A549 (cell line): Measurements from ENCODE around the gene LYZL6. TPM values are rescaled to one million over a fixed set of nuclear protein-coding genes. Genes with fewer than 3 reads are reported as not detected.

Experiments
- ATAC-seq, 2 experiments: fragments of 200-7000 bp in 1 of 2; fragments of >200 bp in 1 of 2; cut with Nextera tagmentation in 1 of 2; cut with Tn5 transposase in 1 of 2; 3 replicates each; pipeline versions ENCODE4 v1.8.0 to v1.9.1; 2018 to 2020; ENCODE audit warnings: mild to moderate bottlenecking in 1 of 2, moderate library complexity in 1 of 2
- CTCF ChIA-PET: fragments of 300-600 bp; sonication (Branson Sonifier 250); formaldehyde crosslinking; extraction: SDS; loops from one replicate; lab custom pipeline; 2021; ENCODE audit warnings: antibody characterized with exemption, inconsistent platforms; lab: Yijun Ruan, JAX
- POLR2A ChIA-PET: fragments of 350-600 bp; formaldehyde crosslinking; extraction: SDS; loops from one replicate; lab custom pipeline; 2021; ENCODE audit warnings: antibody characterized with exemption, inconsistent platforms; lab: Yijun Ruan, JAX
- DNase-seq, 2 experiments: peaks; one replicate each; pipeline versions ENCODE4 v3.0.0 to v3.0.0-alpha.2; 2011 to 2016; ENCODE audit warnings: low read depth in 1 of 2, low spot score in 1 of 2
- FAIRE-seq: peaks from 2 replicates; lab custom pipeline; 2011; peaks lifted over from hg19 to GRCh38; lab: Jason Lieb, UNC
- H3K27ac ChIP-seq, 2 experiments: fragments of >200 bp; sonication (Bioruptor Twin); formaldehyde crosslinking; 3 replicates each; pipeline ENCODE4 v1.5.1; 2016 to 2017
- H3K4me1 ChIP-seq: fragments of >200 bp; sonication (Bioruptor Twin); formaldehyde crosslinking; 3 replicates; pipeline ENCODE4 v1.6.1; 2016
- H3K4me2 ChIP-seq: fragments of >200 bp; sonication (Bioruptor Twin); formaldehyde crosslinking; 3 replicates; pipeline ENCODE4 v1.6.1; 2016
- H3K4me3 ChIP-seq: fragments of >200 bp; sonication (Bioruptor Twin); formaldehyde crosslinking; 3 replicates; pipeline ENCODE4 v1.5.1; 2016
- H3K9me3 ChIP-seq: fragments of >200 bp; sonication (Bioruptor Twin); formaldehyde crosslinking; 3 replicates; pipeline ENCODE4 v1.6.1; 2016
- ATOH8 ChIP-seq: fragments of 250-450 bp; sonication (Bioruptor Pico); IDR thresholded peaks from 2 replicates; pipeline ENCODE4 v1.5.0; 2020; ENCODE audit warnings: low read depth, mild to moderate bottlenecking, moderate library complexity
- CTCF ChIP-seq: fragments of >200 bp; sonication (Bioruptor Twin); formaldehyde crosslinking; IDR thresholded peaks from 3 replicates; pipeline ENCODE4 v1.5.1; 2016
- EHF ChIP-seq: fragments of 250-450 bp; sonication (Bioruptor Pico); IDR thresholded peaks from 2 replicates; pipeline ENCODE4 v1.5.0; 2020; ENCODE audit warnings: mild to moderate bottlenecking
- EHMT2 ChIP-seq: fragments of 200-600 bp; sonication (generic); IDR thresholded peaks from 2 replicates; pipeline ENCODE4 v1.6.1; 2016; ENCODE audit warnings: antibody characterized with exemption, low read depth, mild to moderate bottlenecking, moderate library complexity
- ELK1 ChIP-seq: fragments of 150-350 bp; IDR thresholded peaks from 2 replicates; pipeline ENCODE4 v1.6.1; 2014; ENCODE audit warnings: low read depth, mild to moderate bottlenecking, low read length
- EP300 ChIP-seq, 2 experiments: fragments of >200 bp; sonication (Bioruptor Twin); formaldehyde crosslinking; IDR thresholded peaks; 2 replicates in 1 of 2; 3 replicates in 1 of 2; pipeline ENCODE4 v1.6.1; 2016 to 2017
- FOSL2 ChIP-seq, 2 experiments: fragments of 450-650 bp in 1 of 2; fragments of >200 bp in 1 of 2; sonication (Bioruptor Twin) in 1 of 2; formaldehyde crosslinking; IDR thresholded peaks; 2 replicates each; pipeline versions ENCODE4 v1.5.0 to v1.6.1; 2016 to 2020; ENCODE audit warnings: mild to moderate bottlenecking in 1 of 2, moderate library complexity in 1 of 2
- FOXS1 ChIP-seq: fragments of 250-450 bp; sonication (Bioruptor Pico); IDR thresholded peaks from 2 replicates; pipeline ENCODE4 v1.5.0; 2020; ENCODE audit warnings: mild to moderate bottlenecking, moderate library complexity
- GATA3 ChIP-seq: IDR thresholded peaks from 2 replicates; pipeline ENCODE4 v1.6.1; 2012; ENCODE audit warnings: borderline replicate concordance
- HOXA7 ChIP-seq: fragments of 250-450 bp; sonication (Bioruptor Pico); IDR thresholded peaks from 2 replicates; pipeline ENCODE4 v1.5.0; 2020; ENCODE audit warnings: mild to moderate bottlenecking, moderate library complexity
- HOXB5 ChIP-seq: fragments of 250-450 bp; sonication (Bioruptor Pico); IDR thresholded peaks from 2 replicates; pipeline ENCODE4 v1.5.0; 2020; ENCODE audit warnings: mild to moderate bottlenecking, moderate library complexity
- MAFK ChIP-seq: fragments of 450-650 bp; IDR thresholded peaks from 2 replicates; pipeline ENCODE4 v1.6.1; 2014; ENCODE audit not compliant: partially characterized antibody
- MAX ChIP-seq: IDR thresholded peaks from 2 replicates; pipeline ENCODE4 v1.6.1; 2012
- NR3C1 ChIP-seq: fragments of >200 bp; sonication (Bioruptor Twin); formaldehyde crosslinking; IDR thresholded peaks from 3 replicates; pipeline ENCODE4 v1.6.1; 2017
- POLR2AphosphoS2 ChIP-seq: conservative IDR thresholded peaks from 2 replicates; pipeline ENCODE4 v1.6.1; 2012; ENCODE audit warnings: low read length, improper control_type of control experiment, inconsistent platforms
- RAD21 ChIP-seq, 2 experiments: fragments of >200 bp in 1 of 2; sonication (Bioruptor Twin) in 1 of 2; formaldehyde crosslinking in 1 of 2; IDR thresholded peaks in 1 of 2; conservative IDR thresholded peaks in 1 of 2; 2 replicates in 1 of 2; 3 replicates in 1 of 2; pipeline ENCODE4 v1.6.1; 2012 to 2018; ENCODE audit warnings: inconsistent platforms in 1 of 2
- RARB ChIP-seq: fragments of 250-450 bp; sonication (Bioruptor Pico); IDR thresholded peaks from 2 replicates; pipeline ENCODE4 v1.8.0; 2021; ENCODE audit warnings: mild to moderate bottlenecking, moderate library complexity
- RCOR1 ChIP-seq: fragments of 150-350 bp; IDR thresholded peaks from 2 replicates; pipeline ENCODE4 v1.6.1; 2014; ENCODE audit warnings: antibody characterized with exemption, low read length, low read depth
- SMC3 ChIP-seq: fragments of >200 bp; sonication (Bioruptor Twin); formaldehyde crosslinking; IDR thresholded peaks from 3 replicates; pipeline ENCODE4 v1.6.1; 2018; ENCODE audit warnings: inconsistent platforms
- SREBF2 ChIP-seq: fragments of 450-650 bp; IDR thresholded peaks from 2 replicates; pipeline ENCODE4 v1.6.1; 2014; ENCODE audit warnings: mild to moderate bottlenecking, moderate library complexity
- TFCP2L1 ChIP-seq: fragments of 250-450 bp; sonication (Bioruptor Pico); IDR thresholded peaks from 2 replicates; pipeline ENCODE4 v1.5.0; 2021; ENCODE audit warnings: mild to moderate bottlenecking
- TP53 ChIP-seq: fragments of 250-450 bp; sonication (Bioruptor Pico); IDR thresholded peaks from 2 replicates; pipeline ENCODE4 v1.5.0; 2021; ENCODE audit warnings: mild to moderate bottlenecking, moderate library complexity
- ZNF302 ChIP-seq: fragments of 250-450 bp; sonication (Bioruptor Pico); IDR thresholded peaks from 2 replicates; pipeline ENCODE4 v1.9.0; 2021; ENCODE audit warnings: inconsistent platforms, mild to moderate bottlenecking, moderate library complexity
- ZSCAN20 ChIP-seq: fragments of 250-450 bp; sonication (Bioruptor Pico); IDR thresholded peaks from 2 replicates; pipeline ENCODE4 v1.8.0; 2022; ENCODE audit warnings: mild to moderate bottlenecking, moderate library complexity
- WGBS: methylation state at CpG from one replicate; pipeline ENCODE4 v1.1.6; 2017; ENCODE audit errors: missing lambda C conversion rate; 5-methylcytosine and 5-hydroxymethylcytosine counted together
- polyA plus RNA-seq, 4 experiments: library from polyadenylated mRNA; depleted of rRNA in 3 of 4; stranded (reverse); fragments of >200 nt; fragmentation: RNase III in 1 of 4; extraction: RNeasy Plus Mini Kit Qiagen cat#74134 plus additional on column Dnase treatment in 1 of 4; gene quantifications; 2 replicates in 3 of 4; 3 replicates in 1 of 4; pipeline ENCODE4 v1.2.3, GENCODE V29; 2011 to 2017
- TF ChIP-seq, protein P1 (sequence below): fragments of 200-600 bp; sonication (generic); IDR thresholded peaks from 2 replicates; pipeline ENCODE4 v1.6.1; 2016; ENCODE audit warnings: antibody characterized with exemption, mild to moderate bottlenecking, moderate library complexity

The LYZL6 gene
- polyA plus RNA-seq, 2 of the 4 experiments (the other 2 are of a cell fraction), result not detected

DNA sequence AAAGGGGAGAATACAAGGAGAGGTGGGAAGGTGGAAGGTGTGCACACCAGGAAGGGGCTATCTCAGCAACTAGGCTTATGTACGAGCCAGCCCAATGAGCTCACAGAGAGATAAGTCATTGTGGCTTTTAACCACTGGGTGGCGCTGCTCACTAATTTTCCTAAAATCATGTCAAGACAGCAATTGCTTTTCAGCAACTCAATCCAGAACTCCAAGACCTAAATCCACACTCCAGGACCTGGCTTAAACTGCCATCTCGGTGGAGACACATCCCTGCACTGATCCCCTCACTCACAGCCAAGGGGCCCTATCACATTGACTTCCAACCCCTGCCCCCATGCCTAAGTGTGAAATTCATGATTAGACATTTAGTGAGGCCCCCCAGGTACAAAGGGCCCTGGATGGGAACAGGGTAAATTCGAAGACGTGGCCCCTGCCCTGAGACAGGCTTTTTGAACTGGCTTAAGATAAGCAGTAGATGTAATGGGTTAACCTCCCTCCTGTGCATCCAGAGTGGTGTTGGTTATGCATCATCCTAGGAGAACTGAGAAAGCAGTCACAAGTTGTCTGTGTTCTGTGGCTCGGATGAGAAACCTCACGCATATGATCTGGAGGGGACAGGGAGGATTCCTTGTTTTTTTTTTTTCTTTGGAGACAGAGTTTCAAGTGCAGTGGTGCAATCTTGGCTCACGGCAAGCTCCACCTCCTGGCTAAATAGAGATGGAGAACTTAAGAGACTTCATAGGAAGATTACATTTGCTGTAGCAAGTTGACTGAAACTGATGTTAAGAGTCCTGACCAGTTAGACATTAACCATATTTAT, 26.3 kb upstream of the LYZL6 start:
- CTCF ChIA-PET, result interaction anchor here (0.6 to 12.1 kb wide), 68 partner anchors 10 to 1253 kb away, joined by 3 to 271 read pairs (median 4); partner anchors contain the start of genes CCL14, CCL16, MYO19 and PIGW
- H3K9me3 ChIP-seq, result no peaks in the 10 kb centered on the region
- no peak for TF ChIP-seq GATA3
- peak; percentile 82 for TF ChIP-seq SMC3
- TF ChIP-seq CTCF, result peak; percentile 93
- no peak for TF ChIP-seq EP300 (IDR thresholded peaks at IDR 0.05)
- no peak for TF ChIP-seq ZSCAN20 (CRISPR knock-in tag)
- no peak for TF ChIP-seq RARB (CRISPR knock-in tag)
- TF ChIP-seq RAD21 (conservative IDR thresholded peaks at IDR 0.05 in 1 of 2, IDR thresholded peaks at IDR 0.05 in 1 of 2), result peak; percentile 96
- TF ChIP-seq TP53 (CRISPR knock-in tag), result no peak
- DNase-seq, result peak; percentile 69 to 84
- no peak for FAIRE-seq
- peaks cover 9% of the 10 kb centered on the region; the same call in 1 of the 3 replicates for H3K4me1 ChIP-seq
- ATAC-seq, result peak; percentile 83 to 93
- H3K4me2 ChIP-seq, result no peak overlapping the region
- no peak overlapping the region for H3K4me3 ChIP-seq
- POLR2A ChIA-PET, result interaction anchor here (0.6 to 1.0 kb wide), 3 partner anchors 177 to 516 kb away, joined by 3 to 6 read pairs (median 6); partner anchors contain the start of gene ZNHIT3
- 36% methylated on average over 8 of the region's 8 CpGs for WGBS
- no peak overlapping the region for H3K27ac ChIP-seq

DNA sequence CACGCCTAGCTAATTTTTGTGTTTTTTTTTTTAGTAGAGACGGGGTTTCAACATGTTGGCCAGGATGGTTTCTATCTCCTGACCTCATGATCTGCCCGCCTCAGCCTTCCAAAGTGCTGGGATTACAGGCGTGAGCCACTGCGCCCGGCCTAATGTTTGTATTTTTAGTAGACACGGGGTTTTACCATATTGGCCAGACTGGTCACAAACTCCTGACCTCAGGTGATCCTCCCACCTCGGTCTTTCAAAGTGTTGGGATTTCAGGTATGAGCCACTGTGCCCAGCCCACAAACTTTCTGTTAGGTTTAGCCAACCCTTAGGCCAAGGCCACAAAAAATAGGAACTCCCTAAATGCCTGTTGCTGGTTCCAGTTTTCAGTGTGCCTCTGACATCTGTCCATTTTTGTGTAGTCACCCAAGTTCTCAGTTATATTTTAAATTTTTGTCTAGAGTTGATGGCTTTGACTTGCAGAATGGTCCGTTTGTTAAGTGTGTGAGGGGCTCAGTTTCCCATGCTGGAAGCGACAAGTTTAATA, 25.1 kb upstream of the LYZL6 start:
- CTCF ChIA-PET, result interaction anchor here (0.6 to 12.1 kb wide), 34 partner anchors 9 to 1079 kb away, joined by 3 to 271 read pairs (median 4); partner anchors contain the start of genes CCL14, CCL16 and ZNHIT3

DNA sequence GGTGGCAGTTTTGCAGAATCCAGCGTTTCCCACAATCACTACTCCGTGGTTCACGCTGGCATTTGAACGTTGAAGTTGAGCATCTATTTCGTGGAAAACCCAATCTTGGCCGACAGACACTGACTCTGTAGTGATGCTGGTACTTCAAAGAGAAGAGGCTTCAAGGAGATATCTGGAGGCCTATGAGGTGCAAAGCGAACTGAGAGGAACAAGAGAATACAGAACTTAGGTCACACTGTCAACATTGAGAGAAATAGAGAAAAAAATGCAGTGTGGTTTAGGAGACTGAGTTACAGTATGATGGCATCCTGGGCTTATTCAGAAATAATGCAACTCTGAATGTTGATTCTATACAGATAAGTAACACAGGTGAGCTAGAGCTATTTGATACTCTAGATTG, 21.8 kb upstream of the LYZL6 start:
- H3K4me2 ChIP-seq, result no peak overlapping the region
- no peak overlapping the region for H3K27ac ChIP-seq
- ChIA-PET POLR2A (no interaction called here), CTCF (interaction anchor here (1.2 to 3.4 kb wide), 3 partner anchors 18 to 518 kb away, joined by 12 to 21 read pairs (median 18); no protein-coding TSS in a partner anchor)
- WGBS, result 73% methylated on average over 7 of the region's 7 CpGs
- no peaks in the 10 kb centered on the region for H3K9me3 ChIP-seq
- H3K4me3 ChIP-seq, result no peak overlapping the region
- FAIRE-seq (no peak), DNase-seq (no peak), ATAC-seq (no peak)
- no peaks in the 10 kb centered on the region for H3K4me1 ChIP-seq
- TF ChIP-seq HOXB5 (CRISPR knock-in tag) (no peak), EHMT2 (no peak), SREBF2 (no peak), POLR2AphosphoS2 (no peak), EP300 (IDR thresholded peaks at IDR 0.05) (no peak), FOXS1 (CRISPR knock-in tag) (no peak), ZNF302 (no peak), ATOH8 (CRISPR knock-in tag) (no peak), TFCP2L1 (CRISPR knock-in tag) (no peak), EHF (CRISPR knock-in tag) (no peak), MAFK (no peak), ELK1 (no peak), RCOR1 (no peak), MAX (no peak)
- TF ChIP-seq, protein P1, sequence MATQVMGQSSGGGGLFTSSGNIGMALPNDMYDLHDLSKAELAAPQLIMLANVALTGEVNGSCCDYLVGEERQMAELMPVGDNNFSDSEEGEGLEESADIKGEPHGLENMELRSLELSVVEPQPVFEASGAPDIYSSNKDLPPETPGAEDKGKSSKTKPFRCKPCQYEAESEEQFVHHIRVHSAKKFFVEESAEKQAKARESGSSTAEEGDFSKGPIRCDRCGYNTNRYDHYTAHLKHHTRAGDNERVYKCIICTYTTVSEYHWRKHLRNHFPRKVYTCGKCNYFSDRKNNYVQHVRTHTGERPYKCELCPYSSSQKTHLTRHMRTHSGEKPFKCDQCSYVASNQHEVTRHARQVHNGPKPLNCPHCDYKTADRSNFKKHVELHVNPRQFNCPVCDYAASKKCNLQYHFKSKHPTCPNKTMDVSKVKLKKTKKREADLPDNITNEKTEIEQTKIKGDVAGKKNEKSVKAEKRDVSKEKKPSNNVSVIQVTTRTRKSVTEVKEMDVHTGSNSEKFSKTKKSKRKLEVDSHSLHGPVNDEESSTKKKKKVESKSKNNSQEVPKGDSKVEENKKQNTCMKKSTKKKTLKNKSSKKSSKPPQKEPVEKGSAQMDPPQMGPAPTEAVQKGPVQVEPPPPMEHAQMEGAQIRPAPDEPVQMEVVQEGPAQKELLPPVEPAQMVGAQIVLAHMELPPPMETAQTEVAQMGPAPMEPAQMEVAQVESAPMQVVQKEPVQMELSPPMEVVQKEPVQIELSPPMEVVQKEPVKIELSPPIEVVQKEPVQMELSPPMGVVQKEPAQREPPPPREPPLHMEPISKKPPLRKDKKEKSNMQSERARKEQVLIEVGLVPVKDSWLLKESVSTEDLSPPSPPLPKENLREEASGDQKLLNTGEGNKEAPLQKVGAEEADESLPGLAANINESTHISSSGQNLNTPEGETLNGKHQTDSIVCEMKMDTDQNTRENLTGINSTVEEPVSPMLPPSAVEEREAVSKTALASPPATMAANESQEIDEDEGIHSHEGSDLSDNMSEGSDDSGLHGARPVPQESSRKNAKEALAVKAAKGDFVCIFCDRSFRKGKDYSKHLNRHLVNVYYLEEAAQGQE, result no peak

More for the DNA sequence above, 25.1 kb upstream of the LYZL6 start:
- TF ChIP-seq HOXA7 (CRISPR knock-in tag) (no peak), TP53 (CRISPR knock-in tag) (no peak), POLR2AphosphoS2 (no peak), FOSL2 (IDR thresholded peaks at IDR 0.05) (no peak), FOSL2 (CRISPR knock-in tag; IDR thresholded peaks at IDR 0.05) (no peak), ZNF302 (no peak), NR3C1 (no peak)
- TF ChIP-seq, all 56 proteins: peak for 0
- ATAC-seq, result no peak
- DNase-seq, result no peak
- H3K27ac ChIP-seq, result no peak overlapping the region
- no peak overlapping the region for H3K4me3 ChIP-seq
- no peak overlapping the region for H3K4me2 ChIP-seq
- H3K4me1 ChIP-seq, result peaks cover 4% of the 10 kb centered on the region; the same call in 1 of the 3 replicates
- POLR2A ChIA-PET, result no interaction called here
- no peak for FAIRE-seq
- 54% methylated on average over 10 of the region's 10 CpGs for WGBS
- no peaks in the 10 kb centered on the region for H3K9me3 ChIP-seq
